GM19395 (cell line): Measurements from ENCODE around the gene LUZP1.

ENCODE experiments used
- ATAC-seq: cut with Tn5 transposase; IDR thresholded peaks from one replicate; pipeline ENCODE4 v1.9.1; 2021; ENCODE audit warnings: mild to moderate bottlenecking, moderate library complexity; ENCODE audit not compliant: unreplicated experiment

The LUZP1 gene

DNA sequence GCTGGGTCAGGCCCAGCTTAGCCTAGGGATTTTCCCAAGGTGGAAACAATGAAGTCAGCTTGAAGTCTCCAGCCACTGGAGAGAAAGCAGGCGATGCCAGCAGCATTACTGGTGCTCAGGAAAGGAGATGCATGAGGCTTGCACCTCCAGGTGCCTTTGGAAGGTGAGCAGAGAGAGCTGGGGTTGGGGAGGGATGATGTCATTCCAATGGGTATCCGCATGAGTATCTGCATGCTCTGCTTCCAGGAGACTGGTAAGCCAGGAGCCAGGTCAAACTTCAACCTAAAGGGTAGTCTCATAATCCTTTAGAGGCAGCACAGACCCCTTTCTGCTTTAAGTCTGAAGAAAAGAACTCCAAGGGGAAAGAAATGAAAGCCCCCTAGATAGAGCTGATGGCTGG, 80.6 kb downstream of the LUZP1 start:
- ATAC-seq = no peak

DNA sequence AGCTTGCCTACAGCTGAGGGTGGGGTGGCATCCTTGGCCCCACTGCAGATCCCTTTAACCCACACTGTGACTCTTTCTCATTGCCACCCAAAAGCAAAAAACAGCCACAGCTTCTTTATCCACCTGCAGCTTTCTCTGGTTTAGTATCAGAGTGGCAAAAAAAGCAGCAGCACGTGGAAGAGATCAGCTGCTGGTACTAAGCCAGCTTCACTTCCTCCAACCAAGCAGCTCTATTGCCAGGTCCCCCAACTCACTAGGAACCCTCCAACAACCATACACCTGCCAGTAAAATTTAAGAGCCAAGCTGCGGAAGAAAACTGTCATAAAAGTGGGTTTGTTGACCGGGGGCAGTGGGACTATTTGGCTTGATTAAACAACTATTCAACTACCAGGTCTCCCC, 83.0 kb downstream of the LUZP1 start:
- ATAC-seq = no peak

DNA sequence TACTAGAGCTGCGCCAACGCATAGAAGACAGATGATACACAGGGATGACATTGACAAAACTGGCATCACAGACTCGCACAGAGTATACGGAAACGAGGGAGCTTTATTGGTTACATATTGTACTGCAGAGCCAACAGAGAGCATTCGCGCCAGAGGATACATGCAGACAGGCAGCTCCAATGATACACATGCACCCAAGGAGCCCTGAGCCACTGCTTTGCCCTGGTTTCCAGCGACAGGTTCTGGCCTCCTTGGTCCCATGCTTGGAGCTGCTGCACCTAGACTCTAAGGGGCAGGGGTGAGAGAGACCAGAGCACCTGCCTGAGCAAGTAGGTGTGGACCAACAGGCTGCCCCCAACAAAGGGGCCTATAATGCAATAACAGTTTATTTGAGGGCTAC, 83.8 kb downstream of the LUZP1 start:
- no peak for ATAC-seq

DNA sequence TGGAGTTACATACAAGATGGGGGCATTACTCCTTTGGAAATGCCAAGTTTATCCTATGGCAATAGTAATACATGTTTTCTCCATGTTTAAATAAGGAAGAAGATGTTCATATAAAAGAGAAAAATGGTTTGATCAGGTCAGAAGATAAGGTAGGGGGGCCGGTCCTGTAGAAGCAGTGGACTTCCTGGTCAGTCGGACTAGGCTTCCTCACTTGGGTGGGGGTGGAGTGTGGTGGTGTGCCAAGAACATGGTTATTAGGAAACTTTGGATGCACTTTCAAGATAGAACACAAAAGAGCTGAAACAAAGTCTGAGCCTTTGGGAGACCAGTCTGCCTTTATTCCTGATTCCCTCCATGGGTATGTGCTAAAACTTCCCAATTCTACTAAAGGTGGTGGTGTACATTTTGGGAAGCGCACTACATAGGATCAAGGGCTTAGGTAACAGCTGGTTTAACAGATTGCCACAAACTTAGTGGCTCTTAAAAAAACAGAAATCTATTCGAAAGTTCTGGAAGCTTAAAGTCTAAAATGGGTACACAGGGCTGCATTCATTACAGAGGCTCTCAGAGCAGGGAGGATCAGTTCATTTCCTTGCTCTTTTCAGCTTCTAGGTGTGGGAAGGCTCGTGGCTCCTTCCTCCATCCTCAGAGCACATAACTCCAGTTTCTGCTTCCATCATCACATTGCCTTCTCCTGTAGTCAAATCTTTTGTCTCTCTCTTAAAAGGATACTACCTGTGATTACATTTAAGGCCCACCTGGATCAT, 84.8 kb downstream of the LUZP1 start:
- no peak for ATAC-seq

DNA sequence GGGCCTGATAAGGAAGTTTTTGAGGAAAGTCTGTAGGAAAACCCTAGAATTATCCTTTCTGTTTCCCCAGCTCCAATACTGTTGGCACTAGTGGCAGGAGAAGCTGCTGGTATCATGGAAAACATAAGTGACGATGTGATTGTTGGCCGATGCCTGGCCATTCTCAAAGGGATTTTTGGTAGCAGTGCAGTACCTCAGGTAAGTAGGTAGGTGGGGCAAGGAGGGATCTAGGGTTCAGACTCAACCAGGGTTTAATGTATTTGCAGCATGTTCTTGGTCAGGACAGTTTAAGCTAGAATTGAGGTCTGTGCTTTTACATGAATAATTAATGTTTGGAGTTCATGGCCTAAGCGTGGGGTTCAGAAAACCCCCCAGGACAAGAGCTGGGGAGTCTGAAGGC, 87.3 kb downstream of the LUZP1 start:
- ATAC-seq = no peak

DNA sequence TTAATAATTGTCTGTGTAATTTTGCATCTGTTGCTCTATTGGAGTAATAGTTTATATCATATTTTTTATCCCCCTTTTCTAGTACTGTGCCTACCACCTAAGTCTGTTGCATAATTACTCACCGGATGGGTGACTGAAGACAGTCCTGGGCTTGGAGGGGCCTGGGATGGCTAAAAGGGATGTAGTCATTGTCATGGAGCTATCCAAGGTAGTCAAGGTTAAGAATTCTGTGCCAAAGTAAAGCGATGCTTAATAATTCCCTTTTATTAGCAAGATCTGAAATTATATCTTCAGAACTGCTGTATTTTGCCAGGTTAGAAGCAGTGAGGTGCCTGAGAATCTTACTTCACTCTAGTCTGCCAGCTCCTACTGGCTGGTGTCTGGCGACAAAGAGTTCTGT, 87.8 kb downstream of the LUZP1 start:
- ATAC-seq = no peak

DNA sequence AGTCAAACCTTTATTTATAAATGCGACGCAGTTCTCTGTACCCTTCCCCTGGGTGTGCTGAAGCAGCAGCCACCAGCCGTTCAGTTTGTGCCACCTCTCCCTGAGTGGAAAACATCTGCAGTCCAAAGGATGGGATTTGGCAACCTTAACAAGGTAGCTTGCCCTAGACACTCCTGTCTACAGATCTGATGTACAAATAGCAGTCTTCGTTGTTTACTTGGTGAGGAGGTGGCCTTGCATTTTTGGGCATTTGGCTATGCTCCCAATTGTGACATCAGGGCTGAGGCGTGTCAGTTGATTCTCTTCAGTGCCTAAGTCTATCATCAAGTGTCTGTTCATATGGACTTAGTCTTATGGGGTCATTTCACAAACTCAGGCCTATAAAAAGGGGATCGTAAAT, 89.6 kb downstream of the LUZP1 start:
- ATAC-seq = no peak

DNA sequence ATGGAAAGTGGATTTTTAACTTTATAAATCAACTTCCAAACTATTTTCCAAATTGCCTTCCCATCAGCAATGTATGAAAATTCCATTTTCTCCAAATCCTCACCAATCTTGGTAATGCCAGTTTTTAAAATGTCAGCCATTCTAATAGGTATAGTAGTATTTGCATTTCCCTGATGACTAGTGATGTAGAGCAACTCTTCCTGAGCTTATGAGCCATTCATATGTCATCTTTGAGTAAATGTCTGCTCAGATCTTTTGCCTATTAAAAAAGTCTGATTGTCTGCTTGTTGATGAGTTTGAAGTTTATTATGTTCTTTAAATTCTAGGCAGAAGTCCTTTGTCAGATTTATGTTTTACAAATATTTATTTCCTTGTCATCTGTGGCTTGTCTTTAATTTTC, 94.6 kb downstream of the LUZP1 start:
- no peak for ATAC-seq

DNA sequence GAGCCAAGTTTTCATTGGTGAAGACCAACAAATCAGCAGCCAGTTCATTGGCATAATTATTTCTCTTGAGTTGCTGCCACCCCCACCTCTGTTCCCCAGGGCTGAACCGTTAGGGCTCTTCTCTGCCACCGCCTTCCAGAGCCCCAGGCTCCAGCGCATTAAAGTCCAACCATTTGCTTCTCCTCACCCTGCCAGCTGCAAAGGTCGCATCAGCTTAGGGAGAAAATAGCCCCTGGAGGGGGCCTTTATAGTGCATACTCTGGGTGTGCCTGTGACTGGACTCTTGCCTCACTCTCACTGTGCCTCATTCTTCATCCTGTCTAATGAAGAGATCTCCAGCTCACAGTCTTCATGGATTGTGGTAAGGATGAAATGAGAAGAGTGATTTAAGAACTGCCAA, 99.0 kb downstream of the LUZP1 start:
- ATAC-seq = no peak

DNA sequence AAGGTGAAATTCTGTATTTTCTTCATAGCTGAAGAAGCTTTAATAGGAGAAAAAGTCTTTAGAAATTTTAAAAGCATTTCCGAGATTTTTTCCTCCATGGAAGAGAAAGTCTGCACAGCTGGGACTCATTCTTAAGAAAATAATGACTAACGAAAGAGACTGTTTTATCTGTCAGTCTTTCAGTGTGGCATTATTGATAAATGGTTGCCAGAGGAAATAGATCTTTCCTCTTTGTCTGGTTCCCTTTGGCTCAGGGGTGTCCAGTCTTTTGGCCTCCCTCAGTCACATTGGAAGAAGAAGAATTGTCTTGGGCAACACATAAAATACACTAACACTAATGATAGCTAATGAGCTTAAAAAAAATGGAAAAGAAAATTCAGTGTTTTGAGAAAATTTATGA, 99.5 kb downstream of the LUZP1 start:
- no peak for ATAC-seq

DNA sequence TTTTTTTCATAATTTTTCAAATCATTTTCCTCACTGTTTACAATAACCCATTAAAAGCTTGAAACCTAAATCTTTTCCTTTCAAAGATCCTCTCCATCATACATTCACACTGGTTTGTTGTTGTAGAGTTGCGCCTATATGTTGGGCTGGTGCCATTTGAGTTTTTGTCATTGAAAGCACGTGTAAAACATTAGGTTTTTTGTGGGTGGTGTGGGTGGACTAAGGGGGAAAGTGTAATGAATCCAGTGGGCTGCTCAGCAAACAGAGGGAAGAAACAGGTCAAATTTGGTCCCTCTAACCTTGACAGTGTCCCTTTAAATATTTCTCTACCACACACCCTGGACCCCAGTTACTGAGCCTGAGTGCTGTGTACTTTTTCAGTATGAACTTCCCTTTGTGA, 102.6 kb downstream of the LUZP1 start:
- no peak for ATAC-seq

DNA sequence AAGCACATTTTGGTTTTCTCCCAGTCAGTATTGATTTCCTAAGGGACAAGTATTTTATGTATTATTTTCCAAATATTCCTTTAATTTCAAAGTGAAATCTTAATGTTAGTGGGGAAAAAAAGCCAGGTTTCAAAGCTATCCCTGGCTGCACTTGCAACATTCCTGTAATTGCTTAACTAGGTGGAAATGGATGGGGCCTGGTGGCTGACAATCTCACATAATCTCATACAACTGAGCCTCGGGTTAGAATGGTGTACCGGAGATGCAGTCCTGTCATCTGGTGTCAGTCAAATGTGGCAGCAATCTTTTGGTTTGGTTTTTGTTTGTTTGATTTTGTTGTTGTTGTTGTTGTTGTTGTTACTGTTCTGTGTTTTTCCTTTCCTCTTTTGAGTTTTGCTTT, 103.3 kb downstream of the LUZP1 start:
- no peak for ATAC-seq

DNA sequence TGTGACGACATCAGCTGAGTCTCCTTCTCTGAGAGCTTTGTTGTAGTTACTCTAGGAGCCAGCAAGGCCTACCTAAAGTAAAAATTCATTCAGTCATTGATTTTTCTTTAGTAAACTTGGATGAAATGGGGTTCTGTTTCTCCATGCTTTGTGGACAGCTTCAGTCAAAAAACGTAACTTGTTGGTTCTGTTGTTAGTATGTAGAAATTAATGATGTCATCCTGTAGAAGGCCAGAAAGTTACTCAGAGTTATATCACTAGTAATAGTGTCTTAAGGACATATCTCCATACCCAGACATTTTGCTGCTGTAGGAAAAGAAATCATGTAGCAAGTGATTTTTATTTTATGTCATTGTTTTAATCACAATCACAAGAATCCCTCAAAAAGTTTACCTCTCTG, 106.4 kb downstream of the LUZP1 start:
- no peak for ATAC-seq

DNA sequence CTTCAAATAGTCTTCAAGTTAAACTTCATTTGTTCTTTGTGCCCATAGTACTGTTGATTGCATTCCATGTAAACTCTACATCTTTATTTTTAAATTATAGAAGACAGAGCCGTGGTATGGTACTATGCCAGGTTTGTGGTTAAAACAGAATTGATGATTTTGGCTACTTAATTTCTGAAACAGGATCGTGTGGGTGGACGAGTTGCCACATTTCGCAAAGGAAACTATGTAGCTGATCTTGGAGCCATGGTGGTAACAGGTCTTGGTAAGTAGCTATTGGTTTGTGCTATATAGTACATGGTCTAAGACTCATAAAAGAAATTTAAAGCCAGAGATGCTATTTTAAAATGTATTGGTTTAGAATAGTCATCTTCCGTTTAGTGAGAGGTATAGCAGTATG, 111.4 kb downstream of the LUZP1 start:
- ATAC-seq = no peak

DNA sequence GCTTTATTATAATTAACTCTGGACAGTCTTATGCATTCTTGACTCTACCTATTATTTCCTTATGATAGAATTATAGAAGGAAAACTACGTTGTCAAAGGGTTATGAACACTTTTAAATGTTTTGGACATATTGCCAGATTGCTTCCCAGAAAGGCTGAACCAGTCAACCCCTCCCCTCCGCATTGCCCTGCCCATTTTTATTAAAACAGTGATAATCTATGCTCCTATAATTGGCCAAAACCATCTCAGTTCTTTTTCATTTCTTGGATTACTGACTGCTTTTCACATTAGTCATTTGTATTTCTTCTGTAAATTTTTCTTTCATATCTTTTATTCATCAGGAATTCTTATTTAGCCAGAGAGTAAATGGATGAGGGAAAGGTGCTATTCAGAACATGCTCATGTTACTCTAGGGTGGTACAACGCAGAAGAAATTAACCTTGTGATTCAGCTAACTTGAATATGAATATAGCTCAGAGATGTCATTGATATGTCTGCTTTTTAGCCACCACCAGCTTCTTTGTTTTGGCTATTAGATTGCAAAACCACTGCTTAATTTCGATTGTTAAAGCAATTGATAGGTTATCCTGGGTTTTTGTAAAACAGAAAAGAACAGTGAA, 117.3 kb downstream of the LUZP1 start:
- ATAC-seq = no peak

DNA sequence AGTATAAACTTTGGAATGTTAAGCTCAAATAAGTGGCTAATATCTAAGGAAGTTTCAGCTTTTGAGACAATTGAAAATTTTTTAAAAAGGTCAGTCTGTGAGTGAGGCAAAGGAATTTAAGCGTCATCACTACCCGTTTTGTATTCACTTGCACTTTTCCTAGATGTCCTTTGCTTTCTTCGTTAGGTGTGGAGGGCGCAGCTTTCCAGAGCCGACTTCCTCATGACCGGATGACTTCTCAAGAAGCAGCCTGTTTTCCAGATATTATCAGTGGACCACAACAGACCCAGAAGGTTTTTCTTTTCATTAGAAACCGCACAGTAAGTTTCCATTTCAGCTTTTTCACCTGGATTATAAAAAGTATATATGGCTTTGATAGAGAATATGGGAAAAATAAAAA, 118.5 kb downstream of the LUZP1 start:
- no peak for ATAC-seq

DNA sequence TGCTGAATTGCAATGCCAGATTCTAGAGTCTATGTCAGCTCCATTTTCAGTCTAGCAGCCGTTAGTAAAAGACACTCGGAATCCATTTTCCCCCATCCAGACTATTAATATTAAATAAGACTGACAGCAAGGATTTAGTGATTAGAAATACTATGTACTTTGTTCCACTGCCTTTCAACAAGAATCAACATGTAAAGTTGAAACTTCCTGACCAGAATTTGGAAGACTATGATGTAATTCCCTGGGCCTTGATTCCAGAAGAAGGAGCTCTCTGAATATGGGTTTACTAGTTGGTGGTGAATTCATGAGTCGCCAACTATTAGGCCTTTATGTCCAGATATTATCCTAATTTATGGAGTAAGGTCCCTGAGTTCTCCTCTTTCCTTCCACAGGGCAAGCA, 124.6 kb downstream of the LUZP1 start:
- ATAC-seq = no peak

DNA sequence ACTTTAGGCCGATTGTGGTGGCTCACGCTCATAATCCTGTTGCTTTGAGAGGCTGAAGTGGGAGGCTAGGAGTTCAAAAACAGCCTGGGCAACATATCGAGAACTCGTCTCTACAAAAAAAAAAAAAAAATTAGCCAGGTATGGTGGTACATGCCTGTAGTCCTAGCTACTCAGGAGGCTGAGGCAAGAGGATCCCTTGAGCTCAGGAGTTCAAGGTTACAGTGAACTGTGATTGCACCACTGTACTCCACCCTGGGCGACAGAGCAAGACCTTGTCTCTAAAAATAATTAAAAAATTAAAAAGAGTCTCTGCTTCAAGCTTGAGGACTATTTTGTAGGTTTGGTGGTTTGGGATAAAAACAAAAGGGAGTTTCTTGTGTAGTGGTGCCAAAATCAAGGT, 128.1 kb downstream of the LUZP1 start:
- no peak for ATAC-seq

DNA sequence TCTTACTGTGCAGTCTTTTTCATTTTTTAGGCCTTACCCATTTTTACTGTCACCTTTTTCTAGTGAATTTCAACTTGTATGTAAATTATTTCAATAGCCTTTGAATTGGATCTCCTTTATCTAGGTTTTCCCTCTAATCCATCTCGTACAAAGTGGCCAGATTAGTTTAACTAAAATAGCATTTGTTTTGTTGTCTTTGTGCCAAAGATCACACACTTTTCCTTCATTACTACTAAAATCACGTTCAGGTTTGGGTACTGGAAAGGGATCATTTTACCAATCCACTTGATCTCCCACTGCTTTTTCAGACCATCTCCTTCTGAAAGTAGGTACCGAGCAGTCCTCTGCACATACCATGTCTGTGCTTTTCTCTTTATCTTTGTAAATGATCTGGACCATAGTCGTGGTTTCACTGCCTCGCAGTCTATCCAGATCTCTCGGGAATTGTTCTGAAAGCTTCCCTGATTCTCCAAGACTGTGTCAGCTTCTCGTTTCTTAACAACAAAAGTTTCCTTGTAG, 129.3 kb downstream of the LUZP1 start:
- no peak for ATAC-seq

DNA sequence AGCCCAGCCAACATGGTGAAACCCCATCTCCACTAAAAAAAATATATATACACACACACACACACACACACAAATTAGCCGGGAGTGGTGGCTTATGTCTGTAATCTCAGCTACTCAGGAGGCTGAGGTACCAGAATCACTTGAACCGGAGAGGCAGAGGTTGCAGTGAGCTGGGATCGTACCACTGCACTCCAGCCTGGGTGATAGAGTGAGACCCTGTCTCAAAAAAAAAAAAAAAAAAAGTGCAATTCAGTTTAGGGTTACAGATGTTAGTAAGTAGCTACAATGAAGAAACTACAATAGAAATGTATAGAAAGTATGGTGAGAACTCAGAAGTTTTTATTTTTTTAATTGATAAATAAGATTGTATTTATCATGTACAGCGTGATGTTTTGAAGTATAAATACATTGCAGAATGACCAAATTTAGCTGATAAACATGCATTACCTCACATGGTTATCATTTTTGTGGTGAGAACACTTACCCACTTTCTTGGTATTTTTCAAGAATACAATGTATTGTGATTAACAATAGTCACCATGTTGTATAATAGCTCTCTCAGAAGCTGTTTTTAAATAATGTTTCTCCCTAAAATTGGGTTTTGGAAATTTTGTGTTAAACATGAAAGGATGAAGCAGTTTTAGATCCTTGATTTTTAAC, 131.4 kb downstream of the LUZP1 start:
- ATAC-seq = no peak

DNA sequence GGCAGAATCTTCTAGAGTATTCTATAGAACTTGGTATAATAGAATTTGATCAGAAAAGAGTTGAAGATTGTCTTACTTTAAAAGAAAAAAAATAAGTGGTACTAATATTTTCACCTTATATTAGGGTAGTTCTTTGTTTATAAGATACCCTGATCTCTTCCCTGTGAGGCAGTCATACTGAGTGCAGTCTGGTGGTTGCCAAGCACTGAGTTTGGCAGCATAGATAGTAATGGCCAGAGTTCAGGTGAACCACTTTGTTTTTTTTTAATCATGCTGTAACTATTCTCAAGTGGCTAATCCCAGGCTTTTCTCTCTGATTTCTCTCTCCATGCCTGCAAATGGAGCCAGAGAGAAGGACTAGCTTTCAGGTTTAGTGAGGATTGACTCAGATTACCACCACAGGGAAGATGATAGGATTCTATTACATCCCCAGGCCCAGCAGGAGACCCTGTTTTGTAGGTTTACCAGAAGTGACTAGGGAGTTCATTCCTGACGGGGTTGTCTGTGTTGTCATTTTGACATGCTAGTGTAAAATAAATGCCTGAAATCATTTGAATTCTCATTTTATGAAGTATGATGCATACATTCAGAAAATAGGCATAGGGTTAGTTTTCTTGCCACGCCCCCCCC, 132.7 kb downstream of the LUZP1 start:
- ATAC-seq = no peak
